HCT116 (cell line): ENCODE data around the gene FBXO7. TPM values are rescaled to one million over a fixed set of nuclear protein-coding genes. Genes with fewer than 3 reads are reported as not detected.

ENCODE experiments used
- ATAC-seq: fragments of 200-7000 bp; cut with Tn5 transposase; 2 replicates; pipeline ENCODE4 v1.9.1; 2020; ENCODE audit warnings: mild to moderate bottlenecking, moderate library complexity
- BruUV-seq: library from RNA; stranded (reverse); fragments of 400-500 nt; replicated peaks from 2 replicates; lab custom pipeline; 2021; lab: Mats Ljungman, UMichigan
- CTCF ChIA-PET: fragments of 300-600 bp; sonication (Branson Sonifier 250); formaldehyde crosslinking; loops from one replicate; lab custom pipeline; 2021; ENCODE audit warnings: antibody characterized with exemption; lab: Charles Lee
- POLR2A ChIA-PET: fragments of 300-600, 350-600 bp; sonication (Branson Sonifier 250); formaldehyde crosslinking; loops from one replicate; lab custom pipeline; 2021; ENCODE audit warnings: antibody characterized with exemption; lab: Charles Lee
- RAD21 ChIA-PET, 2 experiments: fragments of 300-600 bp; sonication (Branson Sonifier 250); formaldehyde crosslinking; loops; one replicate each; lab custom pipeline; 2023; ENCODE audit warnings: low total read pairs in 2 of 2; ENCODE audit not compliant: uncharacterized antibody in 2 of 2, unreplicated experiment in 2 of 2, low non-redundant PET in 1 of 2; lab: Charles Lee
- DNase-seq: peaks from one replicate; pipeline ENCODE4 v3.0.0-alpha.2; 2010; ENCODE audit warnings: low read depth, low spot score
- H2AFZ ChIP-seq: fragments of 200-600 bp; shearing (Covaris generic), sonication (generic); 2 replicates; pipeline ENCODE4 v1.6.1; 2017; ENCODE audit warnings: low read depth, mixed run types, mixed read lengths, antibody characterized with exemption, low read length; ENCODE audit not compliant: poor library complexity, severe bottlenecking
- H3K27ac ChIP-seq: 2 replicates; pipeline ENCODE4 v1.5.1; 2012; ENCODE audit warnings: low read depth, low read length
- H3K27me3 ChIP-seq: fragments of 200-600 bp; sonication (generic); 2 replicates; pipeline ENCODE4 v1.6.1; 2016; ENCODE audit warnings: mixed run types, low read length, mixed read lengths; ENCODE audit not compliant: insufficient read depth
- H3K36me3 ChIP-seq, 2 experiments: fragments of 200-500 bp in 1 of 2; fragments of 200-600 bp in 1 of 2; sonication (Bioruptor generic) in 1 of 2; sonication (generic) in 1 of 2; 2 replicates each; pipeline versions ENCODE4 v1.5.1 to v1.6.1; 2014 to 2016; ENCODE audit warnings: low read length in 2 of 2, inconsistent platforms in 1 of 2, mixed read lengths in 1 of 2, mixed run types in 1 of 2; ENCODE audit not compliant: insufficient read depth in 2 of 2, control insufficient read depth in 1 of 2
- H3K4me1 ChIP-seq, 2 experiments: fragments of 200-600 bp in 1 of 2; sonication (generic) in 1 of 2; 2 replicates each; pipeline versions ENCODE4 v1.5.1 to v1.6.1; 2012 to 2017; ENCODE audit warnings: low read length in 2 of 2, inconsistent platforms in 1 of 2, mild to moderate bottlenecking in 1 of 2, mixed read lengths in 1 of 2, mixed run types in 1 of 2, moderate library complexity in 1 of 2; ENCODE audit not compliant: insufficient read depth in 2 of 2, control insufficient read depth in 1 of 2
- H3K4me2 ChIP-seq: fragments of 200-600 bp; sonication (generic); 2 replicates; pipeline ENCODE4 v1.6.1; 2017; ENCODE audit warnings: mixed run types, low read length, mixed read lengths
- H3K4me3 ChIP-seq, 2 experiments: fragments of 200-600 bp in 1 of 2; sonication (generic) in 1 of 2; replicated peaks in 1 of 2; 2 replicates each; pipeline ENCODE4 v1.5.1; 2011 to 2016; ENCODE audit warnings: low read length in 2 of 2, control low read depth in 1 of 2, low read depth in 1 of 2, mild to moderate bottlenecking in 1 of 2, mixed read lengths in 1 of 2, mixed run types in 1 of 2
- H3K79me2 ChIP-seq: fragments of 200-600 bp; sonication (generic); 2 replicates; pipeline ENCODE4 v1.6.1; 2017; ENCODE audit warnings: mild to moderate bottlenecking, mixed run types, low read length, moderate library complexity, mixed read lengths; ENCODE audit not compliant: insufficient read depth
- H3K9ac ChIP-seq: fragments of 200-600 bp; sonication (generic); 2 replicates; pipeline ENCODE4 v1.6.1; 2016; ENCODE audit warnings: low read length, mixed read lengths
- H3K9me2 ChIP-seq: fragments of 200-600 bp; sonication (generic), shearing (Covaris generic); 2 replicates; pipeline ENCODE4 v1.6.1; 2017; ENCODE audit warnings: mixed run types, mild to moderate bottlenecking, moderate library complexity; ENCODE audit not compliant: insufficient read depth
- H3K9me3 ChIP-seq, 2 experiments: fragments of 200-500 bp in 1 of 2; fragments of 200-600 bp in 1 of 2; sonication (Bioruptor generic) in 1 of 2; sonication (generic) in 1 of 2; 2 replicates each; pipeline ENCODE4 v1.6.1; 2014 to 2017; ENCODE audit warnings: low read length in 2 of 2, mixed read lengths in 2 of 2, inconsistent platforms in 1 of 2, low read depth in 1 of 2, mild to moderate bottlenecking in 1 of 2, mixed run types in 1 of 2, moderate library complexity in 1 of 2; ENCODE audit not compliant: control insufficient read depth in 1 of 2, insufficient read depth in 1 of 2
- H4K20me1 ChIP-seq: fragments of 200-600 bp; sonication (generic), shearing (Covaris generic); 2 replicates; pipeline ENCODE4 v1.6.1; 2017; ENCODE audit warnings: mixed run types, mild to moderate bottlenecking, moderate library complexity; ENCODE audit not compliant: insufficient read depth
- ATF3 ChIP-seq: IDR thresholded peaks from 2 replicates; pipeline ENCODE4 v1.6.1; 2012
- CBX3 ChIP-seq: IDR thresholded peaks from 2 replicates; pipeline ENCODE4 v1.6.1; 2012; ENCODE audit warnings: low read depth
- CEBPB ChIP-seq: IDR thresholded peaks from 2 replicates; pipeline ENCODE4 v1.6.1; 2012; ENCODE audit warnings: low read depth
- CTCF ChIP-seq, 3 experiments: fragments of 200-600 bp in 1 of 3; sonication (generic) in 1 of 3; IDR thresholded peaks in 2 of 3; conservative IDR thresholded peaks in 1 of 3; 2 replicates each; pipeline ENCODE4 v1.5.1; 2012 to 2017; ENCODE audit warnings: low read depth in 2 of 3, low read length in 2 of 3, antibody characterized with exemption in 1 of 3, borderline replicate concordance in 1 of 3, control low read depth in 1 of 3, mild to moderate bottlenecking in 1 of 3, mixed read lengths in 1 of 3, mixed run types in 1 of 3, moderate library complexity in 1 of 3; ENCODE audit not compliant: insufficient read depth in 1 of 3
- EGR1 ChIP-seq: IDR thresholded peaks from 2 replicates; pipeline ENCODE4 v1.6.1; 2012; ENCODE audit warnings: low read depth
- ELF1 ChIP-seq: IDR thresholded peaks from 2 replicates; pipeline ENCODE4 v1.6.1; 2012; ENCODE audit warnings: low read depth, borderline replicate concordance
- EZH2 ChIP-seq: fragments of 200-600 bp; sonication (generic); IDR thresholded peaks from 2 replicates; pipeline ENCODE4 v1.6.1; 2017; ENCODE audit warnings: antibody characterized with exemption, mixed run types
- JUND ChIP-seq: IDR thresholded peaks from 2 replicates; pipeline ENCODE4 v1.6.1; 2012
- MAX ChIP-seq: IDR thresholded peaks from 2 replicates; pipeline ENCODE4 v1.6.1; 2012
- POLR2A ChIP-seq: IDR thresholded peaks from 2 replicates; pipeline ENCODE4 v1.7.0; 2011; ENCODE audit warnings: borderline replicate concordance; ENCODE audit not compliant: insufficient read depth, insufficient read length; ENCODE audit errors: extremely low read depth
- POLR2AphosphoS5 ChIP-seq: IDR thresholded peaks from 2 replicates; pipeline ENCODE4 v1.6.1; 2011; ENCODE audit warnings: mild to moderate bottlenecking, low read depth, low read length, moderate library complexity
- RAD21 ChIP-seq: IDR thresholded peaks from 2 replicates; pipeline ENCODE4 v1.6.1; 2012; ENCODE audit warnings: low read depth, mild to moderate bottlenecking
- REST ChIP-seq: IDR thresholded peaks from 2 replicates; pipeline ENCODE4 v1.6.1; 2012; ENCODE audit warnings: low read depth
- SIN3A ChIP-seq: IDR thresholded peaks from 2 replicates; pipeline ENCODE4 v1.6.1; 2012; ENCODE audit warnings: low read depth
- SP1 ChIP-seq: IDR thresholded peaks from 2 replicates; pipeline ENCODE4 v1.6.1; 2012; ENCODE audit warnings: low read depth
- TCF7L2 ChIP-seq: IDR thresholded peaks from 2 replicates; pipeline ENCODE4 v1.7.0; 2011; ENCODE audit warnings: borderline replicate concordance, inconsistent platforms; ENCODE audit not compliant: insufficient read depth, insufficient read length; ENCODE audit errors: extremely low read depth
- YY1 ChIP-seq: IDR thresholded peaks from 2 replicates; pipeline ENCODE4 v1.6.1; 2011; ENCODE audit warnings: low read length, low read depth, moderate library complexity, mild to moderate bottlenecking; ENCODE audit not compliant: insufficient replicate concordance; ENCODE audit errors: extremely low read depth
- ZBTB33 ChIP-seq: IDR thresholded peaks from 2 replicates; pipeline ENCODE4 v1.6.1; 2011; ENCODE audit warnings: mild to moderate bottlenecking, low read length, moderate library complexity; ENCODE audit not compliant: insufficient replicate concordance; ENCODE audit errors: extremely low read depth
- ZFX ChIP-seq: fragments of 450-650 bp; IDR thresholded peaks from 2 replicates; pipeline ENCODE4 v1.6.1; 2017
- ZNF274 ChIP-seq: fragments of 200-500 bp; sonication (Bioruptor generic); IDR thresholded peaks from 2 replicates; pipeline ENCODE4 v1.6.1; 2014; ENCODE audit warnings: mild to moderate bottlenecking, low read depth, low read length, inconsistent platforms
- intact Hi-C: fragments of 100-400 bp; cut with micrococcal nuclease; formaldehyde crosslinking; loops from 2 replicates; pipeline ENCODE4 v1.10.0; 2022
- total RNA-seq: library from RNA; stranded (reverse); gene quantifications from one replicate; pipeline ENCODE4 v1.2.1, GENCODE V29; 2021; ENCODE audit not compliant: unreplicated experiment

The FBXO7 gene
- total RNA-seq, 1 experiment from 2014 or later: 69.2 TPM

GRCh38 chr22:32531228-32531627 lies 56.6 kb downstream of the FBXO7 start:
- ChIA-PET RAD21 (interaction anchor here in 1 of 2 experiments (1.1 kb wide), 1 partner anchor 266 kb away, joined by 3 read pairs; no protein-coding TSS in a partner anchor), CTCF (interaction anchor here (1.1 to 7.2 kb wide), 2 partner anchors 264 to 455 kb away, joined by 3 to 114 read pairs; no protein-coding TSS in a partner anchor), POLR2A (no interaction called here)
- H2AFZ ChIP-seq: no peak overlapping the region
- H3K9me3 ChIP-seq: no peaks in the 10 kb centered on the region
- no peak overlapping the region for H3K4me3 ChIP-seq
- H4K20me1 ChIP-seq: no peaks in the 10 kb centered on the region
- H3K4me2 ChIP-seq: no peak overlapping the region
- ATAC-seq: no peak
- intact Hi-C loops: no loop called here
- H3K27me3 ChIP-seq: no peaks in the 10 kb centered on the region
- H3K79me2 ChIP-seq: no peaks in the 10 kb centered on the region
- H3K9ac ChIP-seq: no peak overlapping the region
- BruUV-seq: no TSS peak
- no peaks in the 10 kb centered on the region for H3K9me2 ChIP-seq
- DNase-seq: no peak
- peaks cover 0 to 4% of the 10 kb centered on the region in 2 experiments; a peak in 2 of 4 replicates for H3K4me1 ChIP-seq
- H3K36me3 ChIP-seq: no peaks in the 10 kb centered on the region
- TF ChIP-seq SIN3A (no peak), YY1 (no peak), JUND (no peak), EGR1 (no peak), POLR2AphosphoS5 (no peak), TCF7L2 (no peak), REST (no peak), MAX (no peak), ELF1 (no peak), CTCF (IDR thresholded peaks at IDR 0.05 in 2 of 3, conservative IDR thresholded peaks at IDR 0.05 in 1 of 3; ENCODE audit: borderline replicate concordance in 1 of 3, insufficient read depth in 1 of 3, low read depth in 2 of 3, low read length in 2 of 3) (no peak), SP1 (no peak), POLR2A (no peak), RAD21 (no peak), EZH2 (no peak), ATF3 (no peak), ZBTB33 (no peak), ZFX (no peak), ZNF274 (no peak), CBX3 (no peak), CEBPB (no peak)
- no peak overlapping the region for H3K27ac ChIP-seq
